ENCODE data around the gene TP53.

DNA sequence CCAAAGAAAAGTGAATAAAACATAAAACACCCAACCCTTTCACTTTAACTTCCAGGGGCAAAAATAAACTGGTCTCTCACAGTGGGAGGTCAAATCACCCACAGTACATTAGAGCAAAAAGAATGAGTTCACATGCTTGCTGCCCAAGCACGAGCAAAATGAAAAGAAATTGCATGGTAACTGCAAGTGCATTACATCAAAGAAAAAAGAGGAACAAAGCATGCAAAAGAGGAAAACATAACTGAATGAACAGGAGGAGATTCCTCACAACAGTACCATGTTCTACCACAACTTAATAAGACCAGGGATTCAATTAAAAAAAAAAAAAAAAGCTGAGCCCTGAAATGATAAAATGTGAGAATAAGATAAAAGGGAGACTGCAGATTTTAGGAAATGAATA is 42.5 kb upstream of the TP53 start:
- TF ChIP-seq, protein P1, sequence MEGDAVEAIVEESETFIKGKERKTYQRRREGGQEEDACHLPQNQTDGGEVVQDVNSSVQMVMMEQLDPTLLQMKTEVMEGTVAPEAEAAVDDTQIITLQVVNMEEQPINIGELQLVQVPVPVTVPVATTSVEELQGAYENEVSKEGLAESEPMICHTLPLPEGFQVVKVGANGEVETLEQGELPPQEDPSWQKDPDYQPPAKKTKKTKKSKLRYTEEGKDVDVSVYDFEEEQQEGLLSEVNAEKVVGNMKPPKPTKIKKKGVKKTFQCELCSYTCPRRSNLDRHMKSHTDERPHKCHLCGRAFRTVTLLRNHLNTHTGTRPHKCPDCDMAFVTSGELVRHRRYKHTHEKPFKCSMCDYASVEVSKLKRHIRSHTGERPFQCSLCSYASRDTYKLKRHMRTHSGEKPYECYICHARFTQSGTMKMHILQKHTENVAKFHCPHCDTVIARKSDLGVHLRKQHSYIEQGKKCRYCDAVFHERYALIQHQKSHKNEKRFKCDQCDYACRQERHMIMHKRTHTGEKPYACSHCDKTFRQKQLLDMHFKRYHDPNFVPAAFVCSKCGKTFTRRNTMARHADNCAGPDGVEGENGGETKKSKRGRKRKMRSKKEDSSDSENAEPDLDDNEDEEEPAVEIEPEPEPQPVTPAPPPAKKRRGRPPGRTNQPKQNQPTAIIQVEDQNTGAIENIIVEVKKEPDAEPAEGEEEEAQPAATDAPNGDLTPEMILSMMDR (IDR thresholded peaks at IDR 0.05; ENCODE audit: low read depth, low read length, poor library complexity, severe bottlenecking): no peak
- no peak for TF ChIP-seq EZH2phosphoT487 (IDR thresholded peaks at IDR 0.05; ENCODE audit: borderline replicate concordance, low read length)
